GM21360 (cell line): Measurements from ENCODE around the gene JOSD2.
A peak's percentile ranks its signal among the peaks of the same experiment; 100 is the strongest.
"Not testable (repeated sequence)": the region's sequence is repeated elsewhere in the genome, so short reads cannot be mapped to it uniquely, and the experiment has no call there.

ENCODE experiments used
- ATAC-seq: cut with Tn5 transposase; IDR thresholded peaks from one replicate; pipeline ENCODE4 v1.9.1; 2021; ENCODE audit warnings: mild to moderate bottlenecking, moderate library complexity; ENCODE audit not compliant: unreplicated experiment

The JOSD2 gene

GRCh38 chr19:50478901-50479715, 31.9 kb downstream of the JOSD2 start:
- no peak for ATAC-seq

- ATAC-seq, result no peak
Measured at GRCh38 chr19:50477751-50478515, 33.1 kb downstream of the JOSD2 start.

- ATAC-seq, result no peak
Measured at GRCh38 chr19:50476907-50477238, 34.1 kb downstream of the JOSD2 start.

GRCh38 chr19:50476224-50476906, 34.6 kb downstream of the JOSD2 start, which contains the start of the genes EMC10 and GARIN5A:
EMC10 (plus strand) TSS chr19:50476507; CDS start chr19:50476545, 38 bp downstream.
GARIN5A (minus strand) TSS chr19:50476848; CDS start chr19:50476388, 460 bp downstream.
- ATAC-seq, result peak; percentile 62

- no peak for ATAC-seq
Measured at GRCh38 chr19:50475736-50476223, 35.2 kb downstream of the JOSD2 start.

GRCh38 chr19:50475101-50475568, 35.9 kb downstream of the JOSD2 start:
- ATAC-seq, result no peak

GRCh38 chr19:50473336-50473735, 37.7 kb downstream of the JOSD2 start:
- ATAC-seq, result not testable (repeated sequence)

GRCh38 chr19:50468818-50469217, 42.2 kb downstream of the JOSD2 start:
- no peak for ATAC-seq

- no peak for ATAC-seq
Measured at GRCh38 chr19:50467566-50467965, 43.4 kb downstream of the JOSD2 start.

GRCh38 chr19:50466706-50467039, 44.3 kb downstream of the JOSD2 start:
- no peak for ATAC-seq

GRCh38 chr19:50465986-50466705, 44.8 kb downstream of the JOSD2 start:
- no peak for ATAC-seq

GRCh38 chr19:50465000-50465399, 46.0 kb downstream of the JOSD2 start:
- no peak for ATAC-seq

- ATAC-seq, result no peak
Measured at GRCh38 chr19:50464348-50464747, 46.6 kb downstream of the JOSD2 start.

GRCh38 chr19:50462970-50463369, 48.0 kb downstream of the JOSD2 start:
- no peak for ATAC-seq

GRCh38 chr19:50461066-50461875, 49.7 kb downstream of the JOSD2 start:
- ATAC-seq, result no peak

GRCh38 chr19:50460161-50460765, 50.7 kb downstream of the JOSD2 start:
- peak; percentile 59 for ATAC-seq

GRCh38 chr19:50459638-50460037, 51.4 kb downstream of the JOSD2 start:
- ATAC-seq, result no peak

GRCh38 chr19:50459067-50459456, 51.9 kb downstream of the JOSD2 start:
- no peak for ATAC-seq

GRCh38 chr19:50458396-50459066, 52.5 kb downstream of the JOSD2 start:
- no peak for ATAC-seq
